HUES6 (cell line): ENCODE data around the gene FAM76A.
"Not testable (repeated sequence)": the region's sequence is repeated elsewhere in the genome, so short reads cannot be mapped to it uniquely, and the experiment has no call there.

Experiments
- H3K27ac ChIP-seq: 2 replicates; pipeline ENCODE4 v1.7.0; 2013; ENCODE audit warnings: low read depth, mild to moderate bottlenecking, low read length, inconsistent platforms
- H3K27me3 ChIP-seq: 2 replicates; pipeline ENCODE4 v1.6.1; 2013; ENCODE audit warnings: low read length; ENCODE audit not compliant: control insufficient read depth, insufficient read depth
- H3K36me3 ChIP-seq: 2 replicates; pipeline ENCODE4 v1.6.1; 2013; ENCODE audit warnings: low read length; ENCODE audit not compliant: control insufficient read depth, insufficient read depth
- H3K4me1 ChIP-seq: 2 replicates; pipeline ENCODE4 v1.6.1; 2013; ENCODE audit warnings: low read length; ENCODE audit not compliant: control insufficient read depth, insufficient read depth
- H3K4me3 ChIP-seq: 2 replicates; pipeline ENCODE4 v1.5.1; 2013; ENCODE audit warnings: low read depth, low read length
- H3K9ac ChIP-seq: one replicate; pipeline ENCODE4 v1.6.1; 2013; ENCODE audit warnings: mild to moderate bottlenecking, low read length
- H3K9me3 ChIP-seq: 2 replicates; pipeline ENCODE4 v1.6.1; 2013; ENCODE audit warnings: low read depth, low read length; ENCODE audit not compliant: control insufficient read depth, insufficient read depth

Gene FAM76A

DNA sequence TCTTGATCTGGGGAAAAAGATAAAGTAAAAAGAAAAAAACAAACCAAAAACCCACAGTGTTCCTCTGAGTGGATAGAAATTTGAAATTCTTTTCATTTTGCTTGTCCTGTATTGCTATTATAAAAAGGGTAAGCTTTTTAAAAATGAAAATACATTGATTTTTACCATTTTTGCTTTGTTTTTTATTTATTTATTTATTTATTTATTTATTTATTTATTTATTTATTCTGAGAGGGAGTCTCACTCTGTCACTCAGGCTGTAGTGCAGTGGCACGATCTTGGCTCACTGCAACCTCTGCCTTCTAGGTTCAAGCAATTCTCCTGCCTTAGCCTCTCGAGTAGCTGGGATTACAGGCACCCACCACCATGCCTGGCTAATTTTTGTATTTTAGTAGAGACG, 82.4 kb downstream of the FAM76A start:
- Histone ChIP-seq H3K27ac (0 out of 2 replicates have a peak overlapping the region, but pooled peaks have one; percentile 61), H3K4me1 (peaks cover 10% of the 10 kb centered on the region), H3K36me3 (peaks cover 24% of the 10 kb centered on the region)
- not testable (repeated sequence) for H3K4me3 ChIP-seq, H3K27me3 ChIP-seq, H3K9me3 ChIP-seq, H3K9ac ChIP-seq

GRCh38 chr1:27809883-27810282, 84.1 kb downstream of the FAM76A start:
- Histone ChIP-seq H3K9ac (no peak overlapping the region), H3K27ac (no peak overlapping the region), H3K27me3 (no peaks in the 10 kb centered on the region), H3K4me3 (no peak overlapping the region), H3K4me1 (peaks cover 10% of the 10 kb centered on the region), H3K36me3 (peaks cover 19% of the 10 kb centered on the region), H3K9me3 (no peaks in the 10 kb centered on the region)

GRCh38 chr1:27811741-27812500, 86.2 kb downstream of the FAM76A start:
- Histone ChIP-seq H3K4me1 (0 out of 2 replicates have a peak, but pooled peaks cover 5% of the 10 kb centered on the region), H3K9me3 (no peaks in the 10 kb centered on the region), H3K27ac (no peak overlapping the region), H3K4me3 (no peak overlapping the region), H3K36me3 (peaks cover 6% of the 10 kb centered on the region; the same call in 1 of the 2 replicates), H3K9ac (no peak overlapping the region), H3K27me3 (no peaks in the 10 kb centered on the region)
